Heart left ventricle (tissue), 13 donors: Measurements from ENCODE around the gene NTM.

Experiments
- CTCF ChIP-seq, 12 donors: fragments of 200-600 bp; sonication (generic) in 4 of 12; IDR thresholded peaks; one replicate each; pipeline versions ENCODE4 v1.5.0 to v1.8.0; 2018 to 2022; ENCODE audit warnings: antibody characterized with exemption in 12 of 12, mild to moderate bottlenecking in 5 of 12
- POLR2A ChIP-seq, 2 donors: fragments of 450-650 bp; IDR thresholded peaks; one replicate each; pipeline ENCODE4 v1.6.1; 2017; ENCODE audit warnings: antibody characterized with exemption in 2 of 2, mild to moderate bottlenecking in 2 of 2, moderate library complexity in 2 of 2
- donor health status: ischemic (EF 13 %, LVEDD 7.1; RV severe dilation, severe dysfunction).
- donor health status: DM: no; HTN: yes; CAD: no.
- donor health status: DM: no; HTN: no; CAD: no.
- donor health status: ischemic (EF 25% LVEDD 6.9; RV normal size, moderate dysfunction).
- donor health status: ischemic (EF 25% LVEDD 5.7; RV mildly dilated, moderate dysfunction).
- donor health status: ischemic (EF 35%, LVEDD 5.7; RV mildly dilated, moderate dysfunction).
- donor health status: nonischemic (EF 11% LVEDD 7.7; RV severe dilation, severe dysfunction).
- donor health status: DM: yes; HTN: yes; CAD: no.
- donor health status: PGD.
- donor health status: ischemic (EF 29% LVEDD 5.4; RV normal size, mild dysfunction).
- donor health status: nonischemic (EF 23%, LVEDD 6.1; RV moderate dilation, normal function).

- TF ChIP-seq CTCF (IDR thresholded peaks at IDR 0.05) = no peak
- TF ChIP-seq POLR2A (IDR thresholded peaks at IDR 0.05) = no peak
Measured at GRCh38 chr11:131478341-131478740, 107.9 kb downstream of the NTM start.
